Neural cell (in vitro differentiated cells): ENCODE measurements around the gene PVALEF.

Experiments used
- EP300 ChIP-seq: fragments of 450-650 bp; conservative IDR thresholded peaks from 2 replicates; pipeline ENCODE4 v1.6.1; 2014; ENCODE audit warnings: antibody characterized with exemption, mild to moderate bottlenecking, moderate library complexity; ENCODE audit not compliant: poor library complexity, severe bottlenecking
- EZH2 ChIP-seq: fragments of 200-600, 300-800 bp; shearing (Covaris generic), sonication (generic); IDR thresholded peaks from 2 replicates; pipeline ENCODE4 v1.6.1; 2014; ENCODE audit warnings: antibody characterized with exemption, low read length, borderline replicate concordance, mild to moderate bottlenecking; ENCODE audit not compliant: insufficient read depth, poor library complexity, severe bottlenecking
- MXI1 ChIP-seq: fragments of 450-650 bp; conservative IDR thresholded peaks from 2 replicates; pipeline ENCODE4 v1.6.1; 2014; ENCODE audit warnings: antibody characterized with exemption, mild to moderate bottlenecking; ENCODE audit not compliant: poor library complexity, severe bottlenecking
- POLR2AphosphoS5 ChIP-seq: IDR thresholded peaks from 2 replicates; pipeline ENCODE4 v1.6.1; 2012
- SMC3 ChIP-seq: fragments of 450-650 bp; conservative IDR thresholded peaks from 2 replicates; pipeline ENCODE4 v1.6.1; 2014; ENCODE audit warnings: antibody characterized with exemption, mild to moderate bottlenecking, moderate library complexity; ENCODE audit not compliant: poor library complexity
- TAF1 ChIP-seq: IDR thresholded peaks from 2 replicates; pipeline ENCODE4 v1.6.1; 2012; ENCODE audit warnings: low read depth
- TF ChIP-seq, protein P1 (sequence below): fragments of 450-650 bp; IDR thresholded peaks from 2 replicates; pipeline ENCODE4 v1.5.1; 2014; ENCODE audit warnings: antibody characterized with exemption, mild to moderate bottlenecking, moderate library complexity; ENCODE audit not compliant: poor library complexity, severe bottlenecking
- TF ChIP-seq, protein P2 (sequence below): IDR thresholded peaks from 2 replicates; pipeline ENCODE4 v1.6.1; 2012; ENCODE audit warnings: borderline replicate concordance

DNA sequence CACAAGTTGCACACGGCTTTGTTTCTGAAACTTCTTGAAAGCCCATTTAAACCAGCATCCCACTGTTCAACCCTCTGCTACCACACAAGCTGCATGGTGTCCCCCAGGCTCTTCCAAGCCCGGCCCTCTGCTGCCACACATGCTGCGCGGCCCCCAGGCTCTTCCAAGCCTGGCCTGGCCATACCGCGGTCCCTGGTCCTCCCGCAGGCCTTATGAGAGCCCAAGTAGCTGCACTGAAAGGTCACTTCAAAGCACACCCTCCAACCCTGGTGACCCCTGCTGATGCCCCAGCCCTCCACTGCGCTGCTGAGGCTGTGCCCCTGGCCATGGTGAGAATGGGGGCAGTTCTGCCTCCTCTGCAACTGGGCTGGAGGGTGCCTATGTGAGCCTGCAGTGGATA is 25.9 kb upstream of the PVALEF start:
- TF ChIP-seq, protein P1, sequence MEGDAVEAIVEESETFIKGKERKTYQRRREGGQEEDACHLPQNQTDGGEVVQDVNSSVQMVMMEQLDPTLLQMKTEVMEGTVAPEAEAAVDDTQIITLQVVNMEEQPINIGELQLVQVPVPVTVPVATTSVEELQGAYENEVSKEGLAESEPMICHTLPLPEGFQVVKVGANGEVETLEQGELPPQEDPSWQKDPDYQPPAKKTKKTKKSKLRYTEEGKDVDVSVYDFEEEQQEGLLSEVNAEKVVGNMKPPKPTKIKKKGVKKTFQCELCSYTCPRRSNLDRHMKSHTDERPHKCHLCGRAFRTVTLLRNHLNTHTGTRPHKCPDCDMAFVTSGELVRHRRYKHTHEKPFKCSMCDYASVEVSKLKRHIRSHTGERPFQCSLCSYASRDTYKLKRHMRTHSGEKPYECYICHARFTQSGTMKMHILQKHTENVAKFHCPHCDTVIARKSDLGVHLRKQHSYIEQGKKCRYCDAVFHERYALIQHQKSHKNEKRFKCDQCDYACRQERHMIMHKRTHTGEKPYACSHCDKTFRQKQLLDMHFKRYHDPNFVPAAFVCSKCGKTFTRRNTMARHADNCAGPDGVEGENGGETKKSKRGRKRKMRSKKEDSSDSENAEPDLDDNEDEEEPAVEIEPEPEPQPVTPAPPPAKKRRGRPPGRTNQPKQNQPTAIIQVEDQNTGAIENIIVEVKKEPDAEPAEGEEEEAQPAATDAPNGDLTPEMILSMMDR, result no peak
- no peak for TF ChIP-seq POLR2AphosphoS5
- TF ChIP-seq, protein P2, sequence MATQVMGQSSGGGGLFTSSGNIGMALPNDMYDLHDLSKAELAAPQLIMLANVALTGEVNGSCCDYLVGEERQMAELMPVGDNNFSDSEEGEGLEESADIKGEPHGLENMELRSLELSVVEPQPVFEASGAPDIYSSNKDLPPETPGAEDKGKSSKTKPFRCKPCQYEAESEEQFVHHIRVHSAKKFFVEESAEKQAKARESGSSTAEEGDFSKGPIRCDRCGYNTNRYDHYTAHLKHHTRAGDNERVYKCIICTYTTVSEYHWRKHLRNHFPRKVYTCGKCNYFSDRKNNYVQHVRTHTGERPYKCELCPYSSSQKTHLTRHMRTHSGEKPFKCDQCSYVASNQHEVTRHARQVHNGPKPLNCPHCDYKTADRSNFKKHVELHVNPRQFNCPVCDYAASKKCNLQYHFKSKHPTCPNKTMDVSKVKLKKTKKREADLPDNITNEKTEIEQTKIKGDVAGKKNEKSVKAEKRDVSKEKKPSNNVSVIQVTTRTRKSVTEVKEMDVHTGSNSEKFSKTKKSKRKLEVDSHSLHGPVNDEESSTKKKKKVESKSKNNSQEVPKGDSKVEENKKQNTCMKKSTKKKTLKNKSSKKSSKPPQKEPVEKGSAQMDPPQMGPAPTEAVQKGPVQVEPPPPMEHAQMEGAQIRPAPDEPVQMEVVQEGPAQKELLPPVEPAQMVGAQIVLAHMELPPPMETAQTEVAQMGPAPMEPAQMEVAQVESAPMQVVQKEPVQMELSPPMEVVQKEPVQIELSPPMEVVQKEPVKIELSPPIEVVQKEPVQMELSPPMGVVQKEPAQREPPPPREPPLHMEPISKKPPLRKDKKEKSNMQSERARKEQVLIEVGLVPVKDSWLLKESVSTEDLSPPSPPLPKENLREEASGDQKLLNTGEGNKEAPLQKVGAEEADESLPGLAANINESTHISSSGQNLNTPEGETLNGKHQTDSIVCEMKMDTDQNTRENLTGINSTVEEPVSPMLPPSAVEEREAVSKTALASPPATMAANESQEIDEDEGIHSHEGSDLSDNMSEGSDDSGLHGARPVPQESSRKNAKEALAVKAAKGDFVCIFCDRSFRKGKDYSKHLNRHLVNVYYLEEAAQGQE, result no peak
- TF ChIP-seq EZH2, result no peak
- TF ChIP-seq SMC3, result no peak
- no peak for TF ChIP-seq TAF1
- no peak for TF ChIP-seq MXI1
- TF ChIP-seq EP300, result no peak
